HL-60 (cell line): ENCODE data around the gene KIAA0825.

Experiments used
- CTCF ChIP-seq: IDR thresholded peaks from one replicate; pipeline ENCODE4 v1.5.1; 2011; ENCODE audit warnings: low read length, control low read depth, inconsistent platforms; ENCODE audit not compliant: insufficient read depth
- GABPA ChIP-seq: IDR thresholded peaks from 2 replicates; pipeline ENCODE4 v1.6.1; 2012; ENCODE audit warnings: low read depth

- no peak for TF ChIP-seq CTCF
- TF ChIP-seq GABPA, result no peak
Observed at GRCh38 chr5:94545870-94546625, 72.4 kb downstream of the KIAA0825 start.
